ENCODE results near the gene FCGR3A.

The FCGR3A gene

GRCh38 chr1:161505686-161506085 is 43.9 kb downstream of the FCGR3A start:
- no peak for DNase-seq (ENCODE audit: low spot score)

GRCh38 chr1:161503394-161503748 is 46.2 kb downstream of the FCGR3A start:
- DNase-seq (ENCODE audit: low spot score) (no peak), FAIRE-seq (no peak)

More at GRCh38 chr1:161505686-161506085, 43.9 kb downstream of the FCGR3A start:
- FAIRE-seq = no peak

GRCh38 chr1:161502641-161503393 is 46.8 kb downstream of the FCGR3A start:
- FAIRE-seq (no peak), DNase-seq (ENCODE audit: low spot score) (no peak)

- no peak for DNase-seq (ENCODE audit: low spot score)
- FAIRE-seq = no peak
These were observed 47.4 kb downstream of the FCGR3A start for GRCh38 chr1:161502181-161502580.

GRCh38 chr1:161501234-161501633 is 48.4 kb downstream of the FCGR3A start:
- FAIRE-seq (no peak), DNase-seq (ENCODE audit: low spot score) (no peak)

GRCh38 chr1:161499099-161500039 is 50.2 kb downstream of the FCGR3A start:
- FAIRE-seq (no peak), DNase-seq (ENCODE audit: low spot score) (no peak)

- FAIRE-seq = no peak
- no peak for DNase-seq (ENCODE audit: low spot score)
These were observed 51.0 kb downstream of the FCGR3A start for GRCh38 chr1:161498646-161499045.

- FAIRE-seq (no peak), DNase-seq (ENCODE audit: low spot score) (no peak)
These were observed 51.7 kb downstream of the FCGR3A start for GRCh38 chr1:161497961-161498360.

- DNase-seq (ENCODE audit: low spot score) = no peak
- no peak for FAIRE-seq
These were observed 54.1 kb downstream of the FCGR3A start for GRCh38 chr1:161495490-161495889.

GRCh38 chr1:161494091-161494735 is 55.4 kb downstream of the FCGR3A start:
- DNase-seq (ENCODE audit: low spot score) = no peak
- FAIRE-seq = no peak

- FAIRE-seq = no peak
- no peak for DNase-seq (ENCODE audit: low spot score)
These were observed 56.8 kb downstream of the FCGR3A start for GRCh38 chr1:161492827-161493226.

Data from RCC 7860 (cell line).